ENCODE measurements around the gene FHIT. TPM values are rescaled to one million over a fixed set of nuclear protein-coding genes. Genes with fewer than 3 reads are reported as not detected.

FHIT gene
- total and polyA plus RNA-seq, 11 donors: 4.2 to 26.8 (median 16.5) TPM

- Histone ChIP-seq H3K4me3 (no peak overlapping the region), H3K9me3 (no peaks in the 10 kb centered on the region), H3K27ac (no peak overlapping the region), H3K27me3 (no peaks in the 10 kb centered on the region), H3K36me3 (no peaks in the 10 kb centered on the region), H3K4me1 (no peaks in the 10 kb centered on the region)
- TF ChIP-seq POLR2A (IDR thresholded peaks at IDR 0.05): no peak
- no peak for TF ChIP-seq CTCF (IDR thresholded peaks at IDR 0.05)
- ATAC-seq: no peak
- no peak for DNase-seq
- WGBS, 4 donors: 79 to 86% (median 80%) methylated on average over 3 of the region's 3 CpGs
- intact Hi-C loops (cut with DNase I): no loop called here
Observed at GRCh38 chr3:60064210-60065178, 1186.8 kb downstream of the FHIT start.

- DNase-seq (no peak), ATAC-seq (no peak)
- H3K27ac ChIP-seq: no peak overlapping the region
- peaks cover 0 to 12% (median 0%) of the 10 kb centered on the region in 12 donors for H3K9me3 ChIP-seq
- H3K4me1 ChIP-seq: peaks cover 0 to 10% (median 0%) of the 10 kb centered on the region in 12 donors
- no peaks in the 10 kb centered on the region for H3K27me3 ChIP-seq
- no peak for TF ChIP-seq POLR2A (IDR thresholded peaks at IDR 0.05)
- TF ChIP-seq CTCF (IDR thresholded peaks at IDR 0.05): no peak
- intact Hi-C loops (cut with DNase I): no loop called here
- 44 to 52% (median 48%) methylated on average over 4 of the region's 4 CpGs for WGBS, 4 donors
- H3K36me3 ChIP-seq: no peaks in the 10 kb centered on the region
- H3K4me3 ChIP-seq: no peak overlapping the region
Observed at GRCh38 chr3:60056404-60056803, 1194.8 kb downstream of the FHIT start.

DNA sequence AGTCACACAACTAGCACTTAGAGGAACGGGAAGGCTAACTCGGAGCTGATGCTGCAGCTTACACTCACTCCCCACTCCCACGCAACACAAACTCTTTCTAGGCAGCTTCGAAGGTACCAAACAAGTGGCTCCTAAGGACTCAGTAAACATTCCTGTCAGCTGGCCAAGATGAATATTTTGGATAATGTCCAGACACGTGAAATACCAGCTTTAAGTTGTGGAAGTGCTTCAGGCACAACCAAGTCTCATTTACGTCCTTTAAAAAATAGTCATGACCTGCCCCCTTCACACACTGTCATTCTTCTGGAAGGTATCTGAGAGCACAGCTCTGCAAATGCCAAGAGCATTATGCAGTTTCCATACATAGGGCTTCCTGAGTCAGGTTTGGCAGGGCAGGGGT, 1195.5 kb downstream of the FHIT start:
- H3K36me3 ChIP-seq: no peaks in the 10 kb centered on the region
- peaks cover 0 to 10% (median 0%) of the 10 kb centered on the region in 12 donors for H3K4me1 ChIP-seq
- DNase-seq (no peak), ATAC-seq (peak; percentile 71 to 88 (median 82))
- H3K27ac ChIP-seq: no peak overlapping the region
- no peak for TF ChIP-seq CTCF (IDR thresholded peaks at IDR 0.05)
- no peak for TF ChIP-seq POLR2A (IDR thresholded peaks at IDR 0.05)
- intact Hi-C loops (cut with DNase I): no loop called here
- H3K9me3 ChIP-seq: peaks cover 0 to 12% (median 0%) of the 10 kb centered on the region in 12 donors
- no peaks in the 10 kb centered on the region for H3K27me3 ChIP-seq
- 15 to 29% (median 24%) methylated on average over 6 of the region's 6 CpGs for WGBS, 4 donors
- H3K4me3 ChIP-seq: no peak overlapping the region

DNA sequence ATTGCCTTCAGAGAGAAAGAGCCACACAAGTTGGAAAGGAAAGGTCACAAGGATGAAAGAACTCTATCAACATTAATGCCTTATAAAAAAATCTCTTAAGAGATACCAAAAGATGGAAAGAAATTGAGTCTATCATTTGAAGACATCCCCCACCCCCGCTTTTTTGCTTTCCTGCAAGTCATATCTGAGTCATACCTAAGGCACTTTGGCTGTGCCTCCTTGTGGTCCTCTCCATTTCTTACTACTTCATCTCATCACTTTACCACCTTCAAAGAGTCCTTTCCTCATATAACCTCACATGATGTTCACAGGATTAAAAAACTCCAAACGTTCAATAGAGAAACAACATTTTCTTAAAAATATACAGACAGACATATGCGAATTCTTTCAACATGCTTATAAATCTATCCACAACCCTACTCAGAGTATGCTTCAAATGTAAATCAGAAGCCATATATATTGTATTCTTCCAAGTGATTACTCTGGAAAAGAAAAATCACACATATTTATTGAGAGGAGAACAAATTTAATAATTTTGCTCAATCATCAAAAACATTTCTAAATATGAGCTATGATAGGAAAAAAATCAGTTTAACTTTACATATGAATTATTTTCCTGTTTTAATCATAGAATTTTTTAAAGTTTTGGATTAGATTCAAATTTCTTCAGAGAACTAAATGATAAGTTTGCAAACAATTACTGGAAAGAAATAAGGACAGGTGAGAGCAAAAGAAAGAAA, 1197.6 kb downstream of the FHIT start:
- H3K36me3 ChIP-seq: no peaks in the 10 kb centered on the region
- H3K4me1 ChIP-seq: peaks cover 0 to 10% (median 0%) of the 10 kb centered on the region in 12 donors
- ATAC-seq (no peak), DNase-seq (no peak)
- 71 to 88% (median 85%) methylated on average over 3 of the region's 3 CpGs for WGBS, 4 donors
- peaks cover 0 to 12% (median 0%) of the 10 kb centered on the region in 12 donors for H3K9me3 ChIP-seq
- intact Hi-C loops (cut with DNase I): no loop called here
- H3K27me3 ChIP-seq: no peaks in the 10 kb centered on the region
- no peak for TF ChIP-seq POLR2A (IDR thresholded peaks at IDR 0.05)
- no peak for TF ChIP-seq CTCF (IDR thresholded peaks at IDR 0.05)
- no peak overlapping the region for H3K4me3 ChIP-seq
- H3K27ac ChIP-seq: no peak overlapping the region
